MV-4-11 (cell line): ENCODE results near the gene ASTN2.

ENCODE experiments used
- DNase-seq: peaks from one replicate; lab custom pipeline; 2025; lab: John Stamatoyannopoulos, UW

ASTN2 gene

DNA sequence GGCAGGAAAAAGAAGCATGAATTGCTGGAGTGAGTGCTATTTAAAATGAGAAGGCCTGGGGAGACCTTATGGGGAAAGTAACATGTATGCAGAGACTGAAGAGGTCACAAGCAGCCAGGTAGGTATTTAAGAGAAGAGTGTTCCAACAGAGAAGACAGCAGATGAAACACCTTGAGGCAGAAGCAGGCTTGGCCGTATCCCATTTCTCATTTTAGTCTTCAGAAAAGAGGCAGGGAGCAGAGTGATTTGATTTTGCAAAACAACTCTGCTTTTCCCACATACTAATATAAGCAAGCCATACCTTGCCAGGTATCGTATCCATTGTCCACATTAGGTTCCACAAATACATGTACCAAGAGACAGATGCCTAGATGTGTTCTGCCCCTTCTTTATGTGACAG lies 244.3 kb downstream of the ASTN2 start:
- DNase-seq: no peak

DNA sequence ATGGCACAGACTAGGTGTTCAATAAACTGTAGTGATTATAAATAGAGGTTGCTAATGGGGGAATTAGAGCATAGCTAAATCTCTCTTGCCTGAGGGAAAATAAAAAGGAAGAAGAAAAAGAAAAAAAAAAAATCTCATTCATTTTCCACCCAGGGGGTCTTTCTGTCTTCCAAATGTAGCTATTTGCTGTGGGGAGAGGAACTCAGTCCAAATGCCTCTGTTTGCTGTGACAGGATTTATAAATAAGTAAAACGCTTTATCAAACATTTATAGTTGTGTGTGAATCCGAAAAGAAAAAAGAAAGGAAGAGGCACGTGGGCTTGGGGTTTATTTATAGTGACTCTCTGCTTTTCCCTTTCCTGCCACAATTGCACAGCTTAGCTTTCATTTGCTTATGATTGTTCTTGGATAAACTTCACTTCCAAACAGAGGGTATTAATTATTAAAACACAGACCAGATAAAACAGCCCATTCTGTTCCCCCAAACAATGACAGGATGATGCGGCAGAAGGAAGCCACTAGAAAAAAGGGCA lies 245.7 kb downstream of the ASTN2 start:
- no peak for DNase-seq

DNA sequence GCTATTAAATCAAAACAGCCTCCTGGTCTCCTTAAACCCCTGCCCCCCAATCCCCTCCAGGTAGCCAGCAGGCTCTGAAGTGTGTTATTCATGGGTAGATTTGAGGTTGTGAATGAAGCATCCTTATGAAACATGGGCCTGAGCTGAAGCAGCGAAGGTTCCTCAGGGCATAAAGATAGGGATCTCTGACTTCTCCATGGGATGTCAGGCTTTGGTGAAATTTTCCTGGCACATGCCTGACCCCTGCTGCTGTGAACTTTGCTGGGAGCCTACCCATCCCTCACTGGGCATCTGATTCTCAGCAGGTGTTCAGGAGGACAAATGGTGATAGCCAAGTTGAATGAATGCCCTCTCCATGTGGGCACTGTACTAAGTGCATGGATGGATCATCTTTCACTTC lies 250.3 kb downstream of the ASTN2 start:
- no peak for DNase-seq

DNA sequence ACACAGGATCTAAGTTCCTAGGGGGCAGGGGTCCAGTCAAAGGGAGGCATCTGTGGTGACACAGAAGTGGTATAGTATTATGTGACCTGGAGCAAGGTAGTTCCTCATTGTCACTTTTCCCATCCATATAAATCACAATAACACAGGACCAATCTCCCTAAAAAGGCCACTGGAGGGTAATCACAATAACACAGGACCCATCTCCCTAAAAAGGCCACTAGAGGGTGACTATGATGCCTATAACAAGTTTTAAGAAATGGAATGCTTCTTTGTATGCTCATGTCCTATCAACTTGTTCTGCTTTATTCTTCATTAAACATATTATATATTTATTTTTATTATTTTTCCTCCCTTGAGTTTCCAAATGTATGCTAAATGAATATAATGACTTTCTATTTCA lies 254.6 kb downstream of the ASTN2 start:
- DNase-seq: no peak

- no peak for DNase-seq
Observed at GRCh38 chr9:117156771-117157535, 257.9 kb downstream of the ASTN2 start.

DNA sequence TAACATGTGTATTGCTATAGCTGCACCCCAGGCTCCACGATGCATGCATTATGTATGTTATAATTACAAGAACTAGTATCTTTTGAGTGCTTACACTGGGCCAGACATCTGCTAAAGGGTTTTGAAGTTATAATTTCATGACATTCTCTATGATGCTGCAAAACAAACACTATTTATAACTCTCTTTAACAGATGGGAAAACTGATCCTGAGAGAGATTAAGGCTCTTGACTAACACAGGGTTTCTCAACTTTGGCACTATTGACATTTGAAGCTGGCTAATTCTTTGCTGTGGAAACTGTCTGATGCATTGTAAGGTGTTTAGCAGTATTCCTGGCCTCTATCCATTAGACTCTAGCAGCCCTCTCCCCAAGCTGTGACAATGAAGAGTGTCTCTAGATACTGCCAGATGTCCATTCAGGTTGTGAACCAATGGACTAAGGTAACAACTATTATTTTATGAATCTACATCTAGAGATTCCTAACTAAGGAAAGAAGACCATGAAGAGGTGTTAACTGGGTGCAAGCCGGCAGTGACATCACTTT lies 258.6 kb downstream of the ASTN2 start:
- DNase-seq: no peak

- no peak for DNase-seq
Observed at GRCh38 chr9:117153021-117153420, 261.8 kb downstream of the ASTN2 start.

- no peak for DNase-seq
Observed at GRCh38 chr9:117151716-117152115, 263.1 kb downstream of the ASTN2 start.

GRCh38 chr9:117149996-117150395 lies 264.9 kb downstream of the ASTN2 start:
- no peak for DNase-seq

DNA sequence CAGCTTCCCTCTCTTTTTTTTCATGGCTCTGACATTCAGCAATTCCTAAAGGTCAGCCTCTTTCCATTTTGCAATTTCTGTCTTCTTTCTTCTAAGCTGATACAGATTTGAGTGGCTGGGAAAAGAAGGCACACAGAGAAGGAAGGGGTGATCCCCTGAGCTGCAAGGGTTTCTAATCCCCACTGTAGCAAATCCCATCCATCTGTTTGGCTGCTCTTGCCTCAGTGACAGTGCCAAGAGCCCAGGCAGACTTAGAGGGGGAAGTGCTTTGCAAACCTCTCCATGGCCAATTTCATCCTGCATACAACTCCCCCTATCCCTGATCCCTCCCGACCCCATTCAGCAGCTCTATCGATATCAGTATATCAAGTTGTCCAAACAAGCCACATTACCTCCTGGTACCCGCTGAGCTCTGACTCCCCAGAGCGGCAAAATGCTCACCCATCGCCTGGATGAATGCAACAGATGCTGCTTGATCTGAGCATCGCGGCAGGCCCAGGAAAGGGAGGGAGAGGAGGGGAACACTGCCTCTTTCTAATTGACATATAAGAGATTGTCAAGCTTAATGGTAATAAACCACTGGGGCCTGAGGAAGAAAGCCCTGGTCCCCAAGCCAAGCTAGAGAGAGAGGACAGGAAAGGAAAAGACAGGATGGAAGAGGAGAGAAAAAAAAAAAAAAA lies 268.9 kb downstream of the ASTN2 start:
- no peak for DNase-seq

- DNase-seq: no peak
Observed at GRCh38 chr9:117145081-117145480, 269.8 kb downstream of the ASTN2 start.

- no peak for DNase-seq
Observed at GRCh38 chr9:117138231-117138630, 276.6 kb downstream of the ASTN2 start.

GRCh38 chr9:117136461-117136860 lies 278.4 kb downstream of the ASTN2 start:
- DNase-seq: no peak

DNA sequence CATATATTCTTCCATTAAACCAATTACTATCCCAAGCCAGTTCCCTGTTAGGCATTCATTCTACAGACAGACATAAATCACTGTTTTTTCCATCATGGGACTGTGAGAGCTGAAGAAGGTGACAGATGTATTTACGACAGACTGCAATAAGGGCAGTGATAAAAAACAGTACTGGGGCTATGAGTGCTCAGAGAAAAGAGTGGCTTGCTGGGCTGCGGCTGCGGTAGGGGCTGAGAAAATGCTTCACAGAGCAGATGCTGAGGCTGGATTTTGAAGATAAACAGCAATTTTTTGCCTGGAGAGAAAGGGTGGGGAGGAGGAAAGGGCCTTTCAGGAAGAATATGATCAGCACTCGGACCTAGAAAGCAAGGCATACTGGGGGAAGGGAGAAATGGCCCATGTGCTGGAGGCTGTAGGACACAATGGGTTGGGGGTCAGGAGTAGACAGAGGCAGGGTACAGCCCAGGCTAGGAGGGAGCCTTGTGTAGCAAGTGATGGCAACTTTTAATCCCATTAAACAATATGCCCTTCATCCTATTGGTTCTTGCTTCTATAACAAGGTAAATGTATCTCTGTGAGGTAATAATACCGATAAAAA lies 279.3 kb downstream of the ASTN2 start:
- DNase-seq: no peak

DNA sequence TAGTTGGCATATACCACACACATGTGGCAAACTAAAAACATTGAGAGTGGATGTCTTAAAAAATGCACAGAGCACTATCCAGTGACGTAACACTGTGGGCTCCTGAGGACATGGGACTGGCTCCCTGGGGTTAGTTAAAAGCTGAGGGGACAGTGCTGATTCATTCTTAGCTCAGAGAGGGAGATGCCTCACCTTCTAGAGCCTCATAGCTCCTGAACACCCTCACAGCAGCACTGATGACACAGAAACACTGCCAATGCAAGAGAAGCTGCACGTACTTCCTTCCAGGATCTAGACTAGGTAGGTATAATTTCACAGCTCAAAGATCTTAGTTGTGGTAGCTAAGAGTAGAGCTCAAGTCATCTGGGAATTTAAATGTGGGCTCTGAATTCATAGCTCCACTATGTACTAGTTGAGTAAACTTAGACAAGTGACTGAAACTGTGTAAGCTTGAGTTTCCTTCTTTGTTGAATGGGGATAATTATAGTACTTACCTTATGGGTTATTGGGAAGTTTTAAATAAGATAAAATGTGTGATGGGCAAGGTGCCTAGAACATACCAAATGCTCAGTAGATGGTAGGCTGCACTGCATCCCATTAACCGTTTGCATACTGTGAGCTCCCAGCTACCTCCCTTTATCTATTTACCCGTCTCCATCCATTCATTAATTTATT lies 279.9 kb downstream of the ASTN2 start:
- DNase-seq: no peak

- no peak for DNase-seq
Observed at GRCh38 chr9:117126871-117127270, 288.0 kb downstream of the ASTN2 start.

GRCh38 chr9:117125531-117125930 lies 289.3 kb downstream of the ASTN2 start:
- DNase-seq: no peak

- DNase-seq: no peak
Observed at GRCh38 chr9:117123729-117124128, 291.1 kb downstream of the ASTN2 start.

- no peak for DNase-seq
Observed at GRCh38 chr9:117122953-117123352, 291.9 kb downstream of the ASTN2 start.

- no peak for DNase-seq
Observed at GRCh38 chr9:117122102-117122501, 292.8 kb downstream of the ASTN2 start.

GRCh38 chr9:117121316-117121715 lies 293.5 kb downstream of the ASTN2 start:
- no peak for DNase-seq

DNA sequence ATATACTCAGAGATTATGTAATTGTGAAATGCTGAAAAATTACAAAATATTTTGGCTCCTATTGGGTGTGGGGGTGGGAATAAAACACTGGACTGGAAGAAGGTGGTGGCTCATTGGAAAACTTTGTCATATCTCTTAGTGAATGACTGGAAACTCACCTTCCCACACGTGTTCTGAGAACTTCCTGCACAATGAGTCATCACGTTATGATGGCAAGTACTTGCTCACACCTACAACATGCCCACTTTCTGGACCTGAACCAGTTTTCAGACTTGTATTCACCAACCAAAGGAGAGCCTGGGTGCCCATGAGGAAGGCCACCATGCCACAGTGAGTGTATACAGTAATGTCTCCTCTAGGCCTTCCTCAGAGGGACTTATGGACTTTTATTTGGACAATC lies 294.8 kb downstream of the ASTN2 start:
- no peak for DNase-seq
